Measurements from ENCODE around the gene FANK1.
"Not testable (repeated sequence)": the region's sequence is repeated elsewhere in the genome, so short reads cannot be mapped to it uniquely, and the experiment has no call there.

Gene FANK1

DNA sequence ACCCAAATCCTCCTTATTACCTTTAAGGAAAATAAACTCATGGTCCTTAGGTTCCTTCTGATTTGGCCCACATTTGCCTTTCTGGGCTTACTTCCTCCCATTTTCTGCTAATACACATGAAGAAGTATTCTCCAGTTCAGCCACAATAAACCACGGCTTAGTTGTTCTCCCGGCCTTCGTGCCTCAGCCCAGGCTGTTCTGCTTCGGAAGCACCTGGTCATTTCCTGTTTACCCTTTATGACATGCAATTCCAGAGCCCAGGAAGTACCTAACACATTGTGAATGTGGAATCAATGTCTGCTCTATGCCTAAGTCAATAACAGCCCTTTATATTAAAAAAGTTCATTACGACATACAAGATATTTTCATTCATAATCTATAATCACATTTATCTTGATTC is 4.0 kb upstream of the FANK1 start:
- DNase-seq, result not testable (repeated sequence)

DNA sequence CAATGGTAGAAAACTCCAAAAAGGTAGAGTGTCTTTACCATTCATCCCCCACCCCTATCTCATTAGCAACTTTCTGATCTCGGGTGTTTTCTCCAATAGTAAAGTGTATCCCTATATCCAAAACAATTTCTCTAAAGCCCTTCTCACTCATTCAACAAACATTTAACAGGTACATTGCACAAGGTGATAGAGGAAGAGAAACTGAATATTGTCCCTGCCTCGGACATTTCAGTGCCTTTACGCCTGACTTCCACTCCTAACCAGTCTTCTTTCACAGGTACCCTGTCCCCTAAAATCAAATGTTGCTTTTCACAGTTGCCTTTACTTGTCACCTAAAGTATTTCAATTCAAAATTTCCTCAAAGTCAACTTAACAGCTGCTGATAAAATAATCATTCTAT is 2.2 kb upstream of the FANK1 start:
- not testable (repeated sequence) for DNase-seq

DNA sequence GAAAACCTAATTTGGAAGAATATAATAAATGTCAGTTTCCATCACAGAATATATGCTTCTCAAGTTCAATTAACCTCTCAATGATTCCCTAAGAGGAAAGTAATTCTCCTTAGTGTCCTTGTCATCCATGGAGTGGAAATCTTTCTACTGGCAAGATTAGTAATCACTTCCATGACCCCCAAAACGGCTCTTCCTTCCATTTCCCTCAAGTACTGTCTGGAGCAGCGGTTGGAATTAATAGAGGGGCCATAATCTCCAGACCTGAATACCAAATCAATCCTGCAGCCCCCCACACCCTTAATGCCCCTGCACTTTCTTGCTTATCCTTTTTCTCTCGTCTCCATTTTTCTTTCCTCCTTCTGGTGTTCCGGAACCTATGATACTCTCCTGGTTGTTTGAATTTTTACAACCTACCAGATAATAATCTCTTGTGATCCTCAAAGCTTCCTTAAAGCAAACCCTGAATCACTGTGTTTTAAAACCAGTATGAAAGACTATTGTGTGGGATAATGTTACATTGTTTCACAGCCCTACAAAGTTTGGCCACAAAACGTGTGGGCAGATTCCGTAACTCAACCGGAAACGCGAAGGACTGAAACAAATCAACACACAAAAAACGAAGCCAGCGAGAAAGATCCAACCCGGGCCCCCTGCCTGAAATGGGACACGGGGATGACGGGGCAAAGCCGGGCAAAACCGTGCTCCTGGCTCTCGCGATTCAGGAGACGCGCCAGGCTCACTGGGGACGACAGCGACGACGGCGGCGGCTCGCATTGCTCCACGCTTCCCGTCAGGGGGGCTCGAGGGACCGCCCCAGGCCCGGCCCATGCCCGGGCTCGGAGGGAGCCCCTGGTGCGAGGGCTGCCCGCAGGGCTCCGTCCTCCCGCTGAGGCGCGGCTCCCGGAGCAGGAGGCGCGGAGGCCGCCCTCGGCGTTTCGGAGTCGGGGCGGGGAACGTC is 955 bp upstream of the FANK1 start:
- DNase-seq, result peak; percentile 56 to 73 (median 63)

DNA sequence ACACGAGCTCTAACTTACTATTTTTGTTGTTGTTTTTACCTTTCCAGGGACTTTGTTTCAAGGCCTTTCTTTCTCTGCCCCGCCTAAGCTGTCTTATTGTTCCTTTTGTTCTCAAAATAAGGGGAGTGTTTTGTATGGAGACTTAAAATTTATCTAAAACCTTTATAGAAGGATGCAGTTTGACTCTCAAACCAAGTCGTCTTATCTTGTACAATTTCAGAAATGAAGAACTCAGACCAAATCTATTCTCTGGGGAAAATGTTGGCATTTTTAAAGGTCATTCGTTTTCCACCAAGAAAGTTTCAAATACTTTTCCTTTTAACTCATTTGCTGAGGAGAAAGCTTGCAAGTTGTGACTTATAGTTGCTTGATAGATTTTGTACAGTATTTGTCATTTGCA is 953 bp downstream of the FANK1 start:
- not testable (repeated sequence) for DNase-seq

DNA sequence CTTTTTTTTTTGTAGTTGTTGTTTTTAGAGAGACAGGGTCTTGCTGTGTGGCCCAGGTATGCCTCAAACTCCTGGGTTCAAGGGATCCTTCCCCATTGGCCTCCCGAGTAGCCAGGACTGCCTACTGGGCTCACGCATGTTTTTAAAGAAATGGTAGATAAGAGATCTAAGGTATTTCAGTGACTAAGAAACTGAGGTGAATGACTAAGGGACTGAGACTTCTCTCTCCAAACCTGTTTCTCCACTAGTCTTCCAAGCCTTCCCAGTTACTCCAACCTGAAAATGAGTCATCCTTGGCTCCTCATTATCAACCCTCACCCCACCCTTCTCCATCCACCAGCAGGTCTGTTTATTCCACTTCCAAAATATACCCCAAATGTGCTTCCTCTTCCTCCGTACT is 4.6 kb downstream of the FANK1 start:
- not testable (repeated sequence) for DNase-seq

DNA sequence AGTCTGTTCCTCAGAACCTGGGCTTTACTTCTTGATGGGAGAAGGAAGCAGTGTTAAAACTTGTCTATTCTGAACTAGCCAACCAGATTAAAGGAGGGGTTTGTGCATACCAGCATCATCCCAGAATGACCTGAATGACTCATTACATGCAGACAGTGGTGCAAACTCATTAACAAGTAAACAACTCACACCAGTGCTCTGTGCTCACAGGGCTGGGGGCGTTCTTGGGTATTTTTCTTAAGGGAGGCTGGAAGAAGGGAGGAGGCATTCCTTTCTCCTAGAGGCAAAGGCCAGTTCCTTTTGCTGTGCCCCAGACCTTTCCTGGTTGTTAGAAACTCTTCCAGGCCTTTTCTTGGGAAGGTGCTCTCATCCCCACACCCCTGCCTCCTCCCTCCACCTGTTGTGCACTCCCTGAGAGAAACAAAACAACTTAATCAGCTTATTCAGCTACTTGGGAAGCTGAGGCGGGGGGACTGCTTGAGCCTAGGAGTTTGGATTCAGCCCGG is 6.8 kb downstream of the FANK1 start:
- not testable (repeated sequence) for DNase-seq

DNA sequence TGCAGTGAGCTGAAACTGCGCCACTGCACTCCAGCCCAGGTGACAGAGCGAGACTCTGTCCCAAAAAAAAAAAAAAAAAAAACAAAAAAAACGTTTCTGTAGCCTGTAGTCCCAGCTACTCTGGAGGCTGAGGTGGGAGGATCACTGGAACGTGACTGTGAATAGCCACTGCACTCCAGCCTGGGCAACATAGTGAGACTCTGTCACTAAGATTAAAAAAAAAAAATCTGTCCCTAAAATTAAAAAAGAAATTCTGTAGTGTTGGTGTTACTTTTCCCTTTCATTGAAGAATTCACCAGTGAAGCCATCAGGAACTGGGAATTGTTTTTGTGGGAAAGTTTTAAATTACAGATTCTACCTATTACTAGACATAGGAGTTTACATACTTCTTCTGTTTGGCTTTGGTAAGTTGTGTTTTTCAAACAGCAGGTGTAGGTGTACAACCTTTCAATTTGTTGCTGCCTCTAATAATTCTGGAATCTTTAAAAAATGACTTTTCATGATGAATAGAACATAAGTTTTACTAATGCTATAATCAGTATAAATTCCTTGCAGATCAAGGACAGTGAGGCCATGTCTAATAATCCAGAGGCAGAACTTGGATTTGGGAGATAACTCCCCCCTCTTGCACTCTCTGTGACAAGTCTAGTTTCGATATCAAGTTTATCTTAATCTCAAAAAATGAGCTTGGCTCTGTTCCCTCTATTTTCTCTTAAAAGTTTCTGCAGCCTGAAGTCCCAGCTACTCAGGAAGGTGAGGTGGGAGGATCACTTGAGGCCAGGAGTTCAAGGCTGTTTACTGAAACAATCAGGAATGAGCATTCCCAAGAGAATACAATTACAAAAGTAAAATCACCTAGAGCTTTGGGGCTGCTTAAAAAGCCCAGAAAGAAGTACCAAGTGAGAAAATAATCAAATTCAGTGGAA is 9.0 kb downstream of the FANK1 start:
- DNase-seq, result not testable (repeated sequence)

DNA sequence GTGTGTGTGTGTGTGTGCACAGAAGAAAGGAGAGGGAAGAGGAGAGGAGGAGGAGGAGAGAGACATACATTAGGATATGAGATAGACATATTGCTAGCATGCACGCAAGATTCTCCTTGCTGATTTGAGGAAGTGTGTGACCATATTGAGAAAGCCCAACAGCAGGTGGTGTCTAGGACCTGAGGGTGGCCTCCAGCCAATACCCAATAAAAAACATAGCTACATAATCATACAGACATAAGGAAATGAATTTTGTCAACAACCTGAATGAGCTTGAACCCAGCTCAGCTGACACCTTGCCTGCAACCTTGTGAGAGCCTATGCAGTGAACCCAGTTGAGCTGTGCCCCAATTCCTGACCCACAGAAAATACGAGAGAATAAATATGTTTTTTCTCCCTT is 11.2 kb downstream of the FANK1 start:
- DNase-seq, result not testable (repeated sequence)

DNA sequence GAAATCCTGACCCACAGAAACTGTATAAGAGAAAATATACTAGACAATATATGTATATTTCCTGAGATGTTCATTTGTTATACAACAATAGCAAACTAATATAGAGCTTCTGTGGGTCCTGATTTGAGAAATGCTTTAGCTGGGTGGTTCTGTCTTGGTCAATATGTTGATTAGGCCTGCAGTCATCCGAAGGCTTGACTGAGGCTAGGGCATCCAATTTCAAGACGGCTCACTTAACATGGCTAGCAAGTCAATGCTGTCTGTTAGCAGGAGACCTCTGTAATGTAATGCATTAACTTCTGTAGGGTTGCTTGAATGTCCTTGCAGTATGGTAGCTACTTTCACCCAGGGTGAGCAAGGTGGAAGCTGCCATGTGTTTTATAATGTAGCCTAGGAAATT is 12.4 kb downstream of the FANK1 start:
- not testable (repeated sequence) for DNase-seq

DNA sequence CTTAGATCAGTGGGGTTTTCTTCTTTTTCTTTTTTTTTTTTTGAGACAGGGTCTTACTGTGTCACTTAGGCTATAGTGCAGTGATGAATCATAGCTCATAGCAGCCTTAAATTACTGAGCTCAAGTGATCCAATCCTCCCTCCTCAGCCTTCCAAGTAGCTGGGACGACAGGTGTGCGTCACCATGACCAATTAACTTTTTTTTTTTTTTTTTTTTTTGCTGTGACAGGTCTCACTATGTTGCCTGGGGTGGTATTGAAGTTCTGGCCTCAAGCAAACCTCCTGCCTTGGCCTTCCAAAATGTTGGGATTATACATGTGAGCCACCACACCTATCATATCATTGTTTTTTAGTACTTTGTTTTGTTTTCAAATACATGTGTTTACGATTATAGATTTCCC is 13.1 kb downstream of the FANK1 start:
- DNase-seq, result not testable (repeated sequence)

DNA sequence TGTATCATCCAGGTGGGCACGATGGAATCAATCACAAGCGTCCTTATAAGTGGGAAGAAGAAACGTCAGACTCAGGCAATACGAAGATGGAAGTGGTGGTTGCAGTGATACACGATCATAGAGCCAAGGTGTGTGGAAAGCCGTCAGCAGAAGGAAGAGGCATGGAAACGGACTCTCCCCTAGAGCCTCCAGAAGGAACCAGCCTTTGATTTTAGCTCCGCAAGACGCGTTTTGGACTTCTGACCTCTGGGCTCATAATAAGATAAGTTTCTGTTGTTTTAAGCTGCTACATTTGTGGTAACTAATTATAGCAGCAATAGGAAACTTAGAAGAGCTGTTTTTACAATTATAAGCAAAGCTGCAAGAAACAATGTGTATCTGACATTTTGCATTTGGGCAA is 14.8 kb downstream of the FANK1 start:
- DNase-seq, result no peak

DNA sequence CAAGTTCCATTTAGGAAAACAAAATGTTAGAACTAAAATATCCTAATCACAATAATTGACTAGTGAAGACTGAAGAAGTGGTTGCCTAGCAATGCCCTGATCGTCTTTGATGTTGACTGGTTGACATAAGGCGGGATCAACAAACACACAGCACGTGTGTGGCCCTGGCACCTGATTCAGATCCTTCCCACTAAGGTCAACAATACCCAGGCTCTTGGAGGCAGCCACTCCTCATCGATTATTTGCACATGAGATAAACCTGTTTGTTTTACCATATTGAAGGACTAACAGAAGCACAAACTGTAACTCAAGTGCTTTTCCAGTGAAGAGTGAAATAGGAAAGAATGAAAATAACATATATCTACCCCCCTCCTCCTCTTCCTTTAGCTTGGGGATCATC is 15.6 kb downstream of the FANK1 start:
- DNase-seq, result no peak

DNA sequence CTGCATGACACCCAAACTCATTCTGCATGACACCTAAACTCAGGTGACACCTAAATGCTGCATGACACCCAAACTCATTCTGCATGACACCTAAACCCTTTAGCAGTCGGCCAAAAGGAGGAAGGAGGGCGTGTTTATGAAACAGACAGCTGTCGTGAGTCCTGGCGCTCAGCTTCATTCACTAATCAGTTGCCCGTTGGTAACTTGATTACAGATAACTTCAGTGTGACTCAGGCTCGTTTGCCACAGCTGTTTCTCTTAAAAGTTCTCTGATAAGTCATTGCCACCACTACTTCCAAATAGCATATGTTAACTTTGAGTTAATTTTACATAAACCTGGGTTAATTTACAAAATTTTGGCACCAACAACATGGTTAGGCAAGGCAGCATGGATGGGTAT is 16.9 kb downstream of the FANK1 start:
- not testable (repeated sequence) for DNase-seq

DNA sequence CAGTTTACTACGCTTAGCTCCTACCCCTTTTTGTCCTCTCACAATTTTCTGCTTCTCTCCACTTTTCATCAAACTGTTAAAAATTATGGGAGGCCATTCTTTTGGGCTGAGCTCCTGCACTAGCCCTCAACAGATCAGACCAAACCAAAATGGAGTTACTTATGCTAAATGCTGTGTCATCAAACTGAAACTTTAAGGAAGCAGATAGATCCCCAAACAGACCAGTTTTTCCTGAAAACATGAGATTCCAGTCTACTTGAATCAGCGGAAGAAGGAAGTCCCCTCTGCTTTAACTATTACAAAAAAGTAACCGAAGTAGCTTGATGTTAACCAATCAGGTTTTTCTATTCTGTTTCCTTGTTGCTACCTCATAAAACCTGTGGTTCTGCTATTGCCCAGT is 20.6 kb downstream of the FANK1 start:
- DNase-seq, result no peak

DNA sequence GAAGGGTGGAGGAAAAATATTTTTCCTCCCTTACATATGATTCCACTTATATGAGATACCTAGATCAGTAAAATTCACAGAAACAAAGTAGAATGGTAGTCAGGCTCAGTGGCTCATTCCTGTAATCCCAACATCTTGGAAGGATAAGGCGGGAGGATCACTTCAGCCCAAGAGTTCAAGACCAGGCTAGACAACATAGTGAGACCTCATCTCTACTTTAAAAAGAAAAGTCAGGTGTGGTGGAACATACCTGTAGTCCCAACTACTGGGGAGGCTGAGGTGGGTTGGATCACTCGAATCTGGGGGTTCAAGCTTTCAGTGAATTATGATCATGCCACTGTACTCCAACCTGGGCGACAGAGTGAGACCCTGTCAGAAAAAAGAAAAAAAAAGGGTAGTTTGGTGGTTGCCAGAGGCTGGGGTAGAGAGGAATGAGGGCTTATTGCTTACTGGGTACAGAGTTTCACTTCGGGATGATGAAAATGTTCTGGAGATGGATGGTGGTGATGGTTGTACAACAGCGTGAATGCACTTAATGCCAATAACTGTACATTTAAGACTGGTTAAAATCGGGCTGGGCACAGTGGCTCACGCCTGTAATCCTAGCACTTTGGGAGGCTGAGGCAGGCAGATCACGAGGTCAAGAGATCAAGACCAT is 21.5 kb downstream of the FANK1 start:
- not testable (repeated sequence) for DNase-seq

DNA sequence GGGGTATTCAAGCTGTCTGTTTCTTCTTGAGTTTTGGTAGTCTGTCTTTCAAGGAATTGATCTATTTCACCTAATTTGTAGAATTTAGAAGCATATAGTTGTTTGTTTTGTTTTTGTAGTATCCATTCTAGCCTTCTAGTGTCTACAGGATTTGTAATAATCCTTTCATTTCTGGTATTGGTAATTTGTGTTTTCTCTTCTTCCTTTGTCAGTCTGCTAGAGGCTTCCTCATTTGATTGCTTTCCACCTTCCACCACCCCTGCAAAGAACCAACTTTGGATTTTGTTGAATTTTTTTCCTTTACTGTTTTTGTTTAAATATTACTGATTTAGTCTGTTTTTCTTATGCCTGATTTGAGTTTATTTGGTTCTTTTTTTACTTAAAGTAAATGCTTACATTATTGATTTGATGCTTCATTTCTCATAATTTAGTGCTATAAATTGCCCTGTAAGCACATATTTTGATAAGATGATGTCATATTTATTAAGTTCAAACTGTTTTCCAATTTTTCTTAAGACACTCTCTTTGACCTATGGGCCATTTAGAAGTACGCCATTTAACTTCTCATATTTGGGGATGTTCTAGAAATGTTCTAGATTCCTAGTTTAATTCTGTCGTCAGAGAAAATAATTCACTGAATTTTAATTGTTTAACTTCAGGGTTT is 25.4 kb downstream of the FANK1 start:
- not testable (repeated sequence) for DNase-seq

DNA sequence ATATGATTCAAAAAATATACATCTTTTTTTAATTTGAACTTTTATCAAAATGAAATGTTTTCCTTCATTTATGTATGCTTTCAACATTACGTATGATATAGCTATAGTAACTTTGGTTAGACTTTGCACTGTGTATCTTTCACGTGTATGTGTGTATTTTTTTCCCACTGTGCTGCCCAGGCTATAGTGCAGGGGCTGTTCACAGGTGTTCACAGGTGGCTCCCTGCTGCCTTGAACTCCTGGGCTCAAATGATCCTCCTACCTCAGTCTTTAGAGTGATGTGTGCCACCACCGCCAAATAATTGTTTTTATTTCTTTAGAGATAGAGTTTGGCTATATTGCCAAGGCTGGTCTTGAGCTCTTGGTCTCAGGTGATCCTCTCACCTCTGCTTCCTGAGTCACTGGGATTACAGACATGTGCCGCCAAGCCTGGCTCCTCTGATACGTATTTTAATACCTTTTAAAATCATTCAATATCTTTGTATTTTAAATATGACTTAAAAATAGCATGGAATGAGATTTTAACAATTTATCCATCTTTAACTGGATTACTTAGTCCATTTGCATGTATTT is 29.0 kb downstream of the FANK1 start:
- no peak for DNase-seq

DNA sequence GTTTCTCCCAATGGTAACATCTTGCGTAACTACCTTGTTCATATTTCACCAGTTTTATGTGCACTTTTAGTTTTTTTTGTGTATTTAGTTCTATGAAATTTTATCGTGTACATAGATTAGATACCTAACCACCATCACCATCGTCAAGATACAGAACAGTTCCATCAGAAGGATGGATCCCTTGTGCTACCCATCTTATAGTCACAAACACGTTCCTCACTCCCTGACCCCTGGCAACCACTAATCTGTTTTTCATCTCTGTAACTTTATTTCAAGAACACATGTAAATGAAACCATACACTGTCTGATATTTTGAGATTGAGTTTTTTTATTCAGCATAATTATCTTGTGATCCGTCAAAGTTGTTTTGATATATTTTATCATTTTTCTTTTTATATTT is 29.9 kb downstream of the FANK1 start:
- no peak for DNase-seq

DNA sequence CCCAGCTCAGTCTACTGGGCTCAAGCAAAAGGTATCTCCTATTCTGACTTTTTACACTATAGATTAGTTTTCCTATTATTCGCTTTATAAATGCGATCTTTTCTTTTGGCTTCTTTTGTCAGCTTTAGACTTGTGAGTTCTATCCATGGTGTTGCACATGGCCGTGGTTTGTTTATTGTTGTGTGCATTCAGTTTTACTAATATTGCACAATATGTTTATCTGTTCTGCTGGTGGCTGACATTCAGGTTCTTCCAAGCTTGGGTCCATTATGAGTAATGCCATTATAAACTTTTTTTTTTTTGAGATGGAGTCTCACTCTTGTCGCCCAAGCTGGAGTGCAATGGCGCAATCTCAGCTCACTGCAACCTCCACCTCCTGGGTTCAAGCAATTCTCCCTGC is 30.9 kb downstream of the FANK1 start:
- DNase-seq, result not testable (repeated sequence)

DNA sequence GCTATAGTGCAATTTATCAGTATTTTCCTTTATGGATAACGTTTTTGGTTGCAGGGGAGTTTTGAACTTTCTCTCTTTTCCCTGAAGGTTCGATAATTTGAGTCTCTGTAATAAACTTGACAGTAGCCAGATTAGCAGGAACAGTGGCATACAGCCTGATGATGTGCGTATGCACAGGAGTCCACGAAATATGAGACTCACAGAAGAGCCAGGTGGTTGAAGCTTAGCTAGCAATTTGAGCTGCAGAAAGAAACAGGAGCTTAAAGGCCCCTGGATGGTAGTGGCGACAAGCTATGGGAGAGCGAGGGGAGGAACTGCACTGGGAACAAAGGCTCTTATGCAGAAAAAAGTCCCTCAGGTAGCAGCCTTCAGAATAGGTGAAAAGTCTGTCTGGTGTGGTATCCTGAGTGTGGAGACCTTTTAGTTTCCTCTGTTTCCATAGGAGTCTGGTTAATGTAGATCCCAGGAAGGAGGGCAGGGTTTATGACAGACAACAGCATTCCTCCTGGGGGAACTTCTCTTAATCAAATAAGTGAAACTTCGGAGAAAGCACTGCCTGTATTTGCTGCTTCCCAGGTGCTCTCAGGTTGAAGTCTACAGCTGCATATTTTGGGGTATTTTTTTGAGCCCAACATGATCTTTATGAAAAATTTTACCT is 32.7 kb downstream of the FANK1 start:
- DNase-seq, result no peak

DNA sequence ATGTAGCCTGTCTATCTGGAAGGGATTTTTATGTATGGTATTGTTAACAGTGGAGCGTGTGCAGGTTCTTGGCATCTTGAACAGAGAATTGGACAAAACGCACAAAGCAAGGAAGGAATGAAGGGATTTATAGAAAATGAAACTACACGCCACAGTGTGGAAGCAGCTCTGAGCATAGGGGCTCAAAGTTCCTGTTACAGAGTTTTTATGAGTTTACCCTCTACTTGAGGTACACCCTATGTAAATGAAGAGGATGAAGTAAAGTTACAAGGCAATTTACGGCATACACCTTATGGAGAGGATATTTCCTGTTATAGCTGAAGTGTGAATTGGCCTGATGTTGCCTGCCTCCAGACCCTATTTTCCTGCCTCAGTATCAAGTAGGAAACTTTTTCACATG is 33.3 kb downstream of the FANK1 start:
- DNase-seq, result no peak

All from suppressor macrophage (primary cell).